GM19452 (cell line): ENCODE results near the gene MOGAT1.
A peak's percentile ranks its signal among the peaks of the same experiment; 100 is the strongest.
"Not testable (repeated sequence)": the region's sequence is repeated elsewhere in the genome, so short reads cannot be mapped to it uniquely, and the experiment has no call there.

Source experiments
- ATAC-seq: cut with Tn5 transposase; IDR thresholded peaks from one replicate; pipeline ENCODE4 v1.9.1; 2021; ENCODE audit not compliant: unreplicated experiment

The MOGAT1 gene

DNA sequence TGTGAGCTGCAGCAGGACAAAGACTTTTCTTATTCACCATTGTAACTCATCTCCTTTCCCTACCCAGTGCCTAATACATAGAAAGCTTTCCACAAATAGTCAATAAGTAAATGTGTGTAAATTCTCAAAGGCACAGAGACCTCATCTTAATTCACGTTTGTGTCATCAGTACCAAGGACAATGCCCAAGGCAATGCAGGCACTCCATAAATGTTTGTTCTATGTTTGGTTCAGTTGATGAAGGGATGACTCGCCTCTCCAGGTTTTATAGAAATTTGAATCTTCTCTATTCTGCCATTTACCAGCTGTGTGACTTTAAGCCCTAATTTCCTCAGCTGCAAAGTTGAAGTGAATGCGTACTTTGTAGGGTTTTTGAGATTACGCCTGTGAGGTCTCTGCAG lies 2.1 kb upstream of the MOGAT1 start:
- no peak for ATAC-seq

DNA sequence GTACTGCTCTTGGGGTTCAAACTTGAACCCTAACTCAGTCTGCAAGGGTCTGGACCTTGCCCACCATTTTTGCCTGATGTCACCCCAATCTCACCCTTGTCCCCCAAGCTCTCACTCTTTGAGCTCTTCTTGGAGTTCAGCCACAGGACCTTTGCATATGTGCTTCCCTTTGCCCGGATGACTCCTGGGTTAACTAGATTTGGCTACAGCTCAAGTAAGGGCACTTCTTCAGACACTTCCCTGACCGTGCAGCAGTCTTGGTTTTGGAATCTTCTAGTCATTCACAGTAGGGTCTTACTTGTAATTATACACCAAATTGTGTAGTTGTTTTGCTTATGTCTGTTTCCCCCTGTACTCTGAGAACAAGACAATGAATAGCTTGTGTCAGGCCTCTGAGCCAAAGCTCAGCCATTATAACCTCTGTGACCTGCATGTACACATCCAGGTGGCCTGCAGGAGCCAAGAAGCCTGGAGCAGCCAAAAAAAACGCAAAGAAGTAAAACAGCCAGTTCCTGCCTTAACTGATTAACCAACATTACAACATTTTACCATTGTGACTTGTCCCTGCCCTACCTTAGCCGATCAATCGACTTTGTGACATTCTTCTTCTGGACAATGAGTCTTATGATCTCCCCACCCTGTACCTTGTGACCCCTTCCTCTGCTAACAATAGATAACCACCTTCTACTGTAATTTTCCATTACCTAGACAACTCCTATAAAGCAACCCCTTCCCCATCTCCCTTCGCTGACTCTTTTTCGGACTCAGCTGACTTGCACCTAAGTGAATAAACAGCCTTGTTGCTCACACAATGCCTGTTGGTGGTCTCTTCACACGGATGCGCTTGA lies 1.0 kb upstream of the MOGAT1 start:
- ATAC-seq, result no peak

DNA sequence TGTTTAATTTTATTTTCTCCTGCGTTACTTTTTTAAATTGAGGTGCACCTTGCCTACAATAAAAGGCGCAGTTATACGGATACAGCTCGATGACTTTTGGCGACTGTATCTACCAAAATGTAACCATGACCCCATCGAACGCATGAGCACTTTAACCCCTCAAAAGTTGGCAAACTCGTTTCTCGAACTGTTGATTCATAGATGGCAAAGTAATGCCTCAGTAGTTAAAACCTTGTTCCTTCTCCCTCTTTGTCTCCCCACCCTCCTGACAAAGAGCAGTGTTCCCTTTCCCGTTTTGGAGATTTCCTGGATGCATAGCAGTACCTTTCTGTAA lies 577 bp downstream of the MOGAT1 start:
- no peak for ATAC-seq

DNA sequence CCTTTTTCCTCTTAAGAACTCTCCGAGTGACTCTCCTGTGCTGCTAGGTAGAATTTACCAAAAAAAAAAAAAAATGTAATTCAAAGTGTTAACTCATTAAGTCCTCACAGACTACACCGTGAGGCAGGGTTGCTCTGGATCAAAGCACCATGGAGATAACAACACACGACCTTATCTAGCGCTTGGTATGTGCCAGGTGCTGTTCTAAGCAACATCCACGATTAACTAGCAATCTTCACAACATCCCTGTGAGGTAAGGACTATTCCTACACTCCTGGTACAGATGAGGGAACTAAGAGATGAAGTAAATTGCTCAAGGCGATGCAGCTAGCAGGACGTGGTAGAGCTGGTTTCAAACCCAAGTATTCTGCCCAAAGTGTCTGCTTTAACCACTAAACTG lies 1.8 kb downstream of the MOGAT1 start:
- no peak for ATAC-seq

DNA sequence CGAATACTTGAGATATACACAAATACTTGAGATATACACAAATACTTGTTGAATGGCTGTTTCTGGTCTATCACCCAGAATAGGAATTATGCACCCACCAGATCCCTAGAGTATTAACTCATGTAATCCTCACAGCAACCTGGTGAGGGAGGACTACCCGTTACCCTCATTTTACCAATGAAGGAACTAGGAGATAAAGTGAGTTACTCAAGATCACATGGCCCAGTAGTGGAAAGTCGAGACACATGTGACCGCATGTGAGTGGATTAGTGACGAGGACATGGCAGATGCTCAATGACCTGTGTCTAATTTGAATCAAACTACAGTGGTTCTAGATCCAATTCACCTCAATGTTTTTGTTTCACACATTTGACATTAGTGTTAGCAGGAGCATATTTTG lies 2.4 kb downstream of the MOGAT1 start:
- ATAC-seq, result no peak

DNA sequence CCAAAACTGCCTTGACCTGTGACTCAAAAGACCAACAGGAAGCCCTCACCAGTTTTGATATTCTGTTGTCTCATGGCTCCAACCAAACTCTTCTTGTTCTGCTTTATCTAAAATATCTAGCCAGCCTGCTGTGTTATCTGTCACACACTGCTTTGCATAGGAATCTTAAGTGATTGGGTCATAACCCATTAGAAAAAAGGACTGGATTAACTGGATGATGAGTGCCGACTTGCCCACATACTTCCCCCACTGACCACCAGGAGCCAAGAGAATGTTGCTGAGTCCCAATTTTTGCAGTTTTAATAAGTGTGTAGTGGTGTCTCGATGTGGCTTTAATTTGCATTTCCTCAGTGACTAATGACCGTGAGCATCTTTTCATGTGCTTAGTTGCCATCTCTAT lies 6.5 kb downstream of the MOGAT1 start:
- ATAC-seq, result no peak

DNA sequence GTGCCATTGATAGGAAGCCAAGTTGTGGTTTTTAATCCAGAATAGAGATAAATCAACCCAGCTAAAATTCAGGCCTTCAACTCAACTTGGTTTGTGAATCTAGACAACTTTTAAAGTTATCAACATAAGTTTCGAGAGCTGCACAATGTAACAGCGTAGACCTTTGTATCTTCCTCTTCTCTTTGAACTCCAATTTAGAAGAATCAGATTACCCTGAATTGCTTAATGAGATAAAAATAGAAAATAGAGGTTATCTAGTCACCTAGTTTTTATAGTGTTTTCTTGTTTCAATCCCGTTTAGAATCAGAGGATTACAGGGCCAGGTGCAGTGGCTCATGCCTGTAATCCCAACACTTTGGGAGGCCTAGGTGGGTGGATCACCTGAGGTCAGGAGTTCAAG lies 12.3 kb downstream of the MOGAT1 start:
- no peak for ATAC-seq

DNA sequence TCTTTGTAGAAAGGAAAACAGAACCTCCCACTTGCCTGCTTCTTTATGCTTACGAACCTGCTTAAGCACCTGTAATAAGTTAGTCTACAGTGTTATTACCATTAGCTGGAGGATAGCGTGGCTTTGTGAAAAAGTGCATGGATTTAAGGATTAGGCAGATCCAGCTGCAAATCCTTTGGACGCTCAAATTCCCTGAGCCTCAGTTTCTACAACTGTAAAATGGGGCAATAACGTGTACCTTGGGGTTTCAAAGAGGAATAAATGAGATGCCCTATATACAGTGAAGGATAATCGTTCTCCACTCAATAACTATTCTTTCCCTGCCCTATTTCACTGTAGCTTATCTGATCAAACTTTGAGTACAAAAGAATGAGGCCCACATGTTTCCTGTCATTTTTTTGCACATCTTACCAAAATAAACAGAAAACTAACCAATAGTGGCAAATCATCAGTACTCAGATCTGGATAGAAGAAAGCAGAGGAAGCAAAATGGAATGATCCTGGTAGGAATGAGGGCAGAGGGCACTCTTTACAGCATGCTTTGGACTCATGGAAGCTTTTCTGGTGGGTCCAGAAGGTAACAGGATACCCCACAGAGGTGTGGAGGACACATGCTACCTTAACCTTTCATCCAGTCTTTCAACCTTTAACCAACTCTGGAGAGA lies 14.8 kb downstream of the MOGAT1 start:
- ATAC-seq, result no peak

DNA sequence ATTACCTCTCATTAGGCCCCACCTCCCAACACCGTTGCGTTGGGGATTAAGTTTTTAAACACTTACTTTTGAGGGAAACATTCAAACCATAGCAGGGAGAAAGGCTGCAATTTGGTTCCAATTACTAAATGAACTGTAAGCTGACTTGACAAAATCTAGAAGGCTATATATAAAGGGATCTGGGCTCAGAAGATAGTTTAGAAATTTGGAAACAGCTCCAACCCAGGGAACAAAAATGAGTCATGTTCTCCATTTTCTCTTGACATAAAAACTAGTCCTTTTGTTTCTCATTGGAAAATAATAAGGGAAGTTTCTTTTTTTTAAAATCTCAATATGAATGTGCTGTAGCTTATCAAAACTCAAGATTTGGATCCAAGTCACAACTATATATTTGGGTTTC lies 17.5 kb downstream of the MOGAT1 start:
- no peak for ATAC-seq

DNA sequence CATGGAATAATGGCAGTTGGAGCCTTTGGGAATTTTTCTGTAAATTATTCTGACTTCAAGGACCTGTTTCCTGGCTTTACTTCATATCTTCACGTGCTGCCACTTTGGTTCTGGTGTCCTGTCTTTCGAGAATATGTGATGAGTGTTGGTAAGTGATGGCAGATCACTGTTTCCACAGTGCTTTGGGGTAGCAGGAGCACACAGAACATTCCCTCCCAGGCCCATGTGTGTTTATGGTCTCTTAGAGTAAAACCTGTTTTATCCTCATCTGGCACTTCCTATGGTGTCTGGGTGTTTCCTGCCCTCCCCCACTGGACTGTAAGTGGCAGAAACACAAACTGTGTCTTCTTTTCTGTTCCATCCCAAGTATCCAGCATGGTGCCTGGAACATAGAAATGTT lies 17.9 kb downstream of the MOGAT1 start:
- no peak for ATAC-seq

DNA sequence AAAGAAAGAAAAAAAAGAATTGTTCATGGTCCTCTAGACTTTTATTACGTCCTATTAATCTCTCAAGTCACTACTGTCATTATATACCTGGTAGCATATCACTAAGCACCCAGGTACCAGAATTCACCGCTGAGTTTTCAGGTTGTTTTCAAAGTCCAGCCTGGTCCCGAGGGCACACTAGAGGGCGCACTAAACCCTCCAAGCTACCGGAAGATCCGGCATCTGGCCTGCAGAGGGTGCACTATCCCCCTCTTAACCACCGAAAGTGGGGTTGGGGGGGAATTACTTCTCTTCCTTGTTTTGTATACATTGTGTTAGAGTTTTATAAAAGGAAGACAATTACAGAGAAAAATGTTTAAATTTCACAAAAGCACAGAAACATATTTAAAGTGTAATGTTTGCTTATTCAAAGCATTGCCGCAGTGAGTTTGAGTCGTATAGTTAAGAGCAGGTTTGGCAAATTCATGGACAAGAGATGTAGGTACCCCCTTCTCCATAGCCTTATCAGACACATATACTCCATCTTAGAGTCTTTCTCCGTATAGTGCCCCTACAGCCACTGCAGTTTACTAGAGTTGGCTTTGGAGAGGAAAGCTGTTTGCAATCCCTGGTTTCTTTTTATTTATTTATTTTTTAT lies 19.2 kb downstream of the MOGAT1 start:
- peak; percentile 96 for ATAC-seq

DNA sequence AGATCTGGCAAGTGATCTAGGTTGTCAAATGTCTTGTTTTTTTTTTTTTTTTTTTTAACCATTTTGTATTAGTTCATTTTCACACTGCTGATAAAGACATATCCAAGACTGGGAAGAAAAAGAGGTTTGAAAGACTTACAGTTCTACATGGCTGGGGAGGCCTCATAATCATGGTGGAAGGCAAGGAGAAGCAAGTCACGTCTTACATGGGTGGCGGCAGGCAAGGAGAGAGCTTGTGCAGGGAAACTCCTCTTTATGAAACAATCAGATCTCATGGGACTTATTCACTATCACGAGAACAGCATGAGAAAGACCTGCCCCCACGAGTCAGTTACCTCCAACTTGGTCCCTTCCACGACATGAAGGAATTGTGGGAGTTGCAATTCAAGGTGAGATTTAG lies 22.0 kb downstream of the MOGAT1 start:
- not testable (repeated sequence) for ATAC-seq

DNA sequence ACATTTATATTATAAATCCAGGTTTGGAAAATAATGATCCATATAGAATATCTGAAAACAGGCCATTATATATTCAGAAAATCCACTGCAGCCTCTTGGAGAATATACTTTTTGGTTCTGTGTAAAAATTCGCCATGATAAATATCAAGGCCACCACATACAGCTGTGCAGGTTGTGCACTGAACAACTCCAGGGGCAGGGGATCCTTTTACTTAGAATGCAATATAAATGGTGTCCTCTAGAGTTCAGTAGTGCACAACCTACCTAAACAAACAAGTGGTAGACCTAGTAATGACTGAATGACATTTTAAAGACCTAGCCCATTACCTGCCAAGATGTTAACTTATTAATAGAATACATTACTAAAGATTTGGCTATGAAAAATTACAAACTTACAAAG lies 22.4 kb downstream of the MOGAT1 start:
- no peak for ATAC-seq

DNA sequence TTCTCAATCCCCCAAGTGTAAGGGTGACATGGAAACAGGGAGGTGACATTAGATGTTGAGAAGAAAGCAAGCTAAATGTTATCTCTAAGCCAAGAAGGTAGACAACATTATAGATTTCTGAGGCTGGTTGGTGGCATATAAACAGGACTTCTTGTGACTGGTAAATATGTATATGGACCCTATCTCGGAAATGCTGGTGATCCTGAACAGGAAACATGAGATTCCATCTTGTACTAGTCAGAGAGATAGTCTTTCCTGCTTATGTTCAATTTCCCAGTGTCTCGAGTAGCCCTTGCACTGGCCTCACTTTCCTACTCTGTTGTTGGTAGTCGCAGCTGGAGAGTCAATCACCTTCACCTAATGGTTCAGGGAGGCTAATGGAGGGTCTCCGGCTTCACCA lies 26.8 kb downstream of the MOGAT1 start:
- no peak for ATAC-seq

DNA sequence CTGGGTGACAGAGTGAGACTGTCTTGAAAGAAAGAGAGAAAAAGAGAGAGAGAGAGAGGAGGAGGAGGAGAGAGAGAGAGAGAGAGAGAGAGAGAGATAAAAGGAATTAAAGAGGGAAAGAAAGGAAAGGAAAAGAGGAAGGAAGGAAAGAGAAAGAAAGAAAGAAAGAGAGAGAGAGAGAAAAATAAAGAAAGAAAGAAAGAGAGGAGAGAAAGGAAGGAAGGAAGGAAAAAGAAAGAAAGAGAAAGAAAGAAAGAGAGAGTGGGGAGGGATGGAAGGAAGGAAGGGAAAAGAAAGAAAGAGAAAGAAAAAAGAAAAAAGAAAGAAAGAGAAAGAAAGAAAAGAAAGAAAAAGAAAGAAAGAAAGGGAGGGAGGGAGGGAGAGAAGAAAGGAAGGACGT lies 29.8 kb downstream of the MOGAT1 start:
- ATAC-seq, result no peak

DNA sequence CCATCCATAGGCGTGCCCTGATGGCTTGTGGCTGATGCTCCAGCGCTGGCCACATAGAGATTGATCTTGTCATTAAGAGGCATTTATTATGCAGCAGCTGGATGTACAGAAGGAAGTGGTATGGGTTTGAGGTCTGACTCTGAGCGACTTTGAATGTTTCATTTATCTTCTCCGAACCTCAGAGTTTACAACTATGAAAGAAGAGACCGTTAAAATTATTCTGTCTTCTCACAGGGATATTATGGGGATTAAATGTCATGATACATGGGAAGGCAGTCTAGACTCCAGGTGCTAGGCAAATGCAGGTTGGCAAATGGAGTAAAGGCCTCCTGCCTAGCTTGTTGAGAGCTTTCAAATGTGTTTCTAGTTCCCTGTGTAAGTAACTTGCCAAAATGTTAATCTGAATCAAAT lies 30.3 kb downstream of the MOGAT1 start:
- ATAC-seq, result no peak

DNA sequence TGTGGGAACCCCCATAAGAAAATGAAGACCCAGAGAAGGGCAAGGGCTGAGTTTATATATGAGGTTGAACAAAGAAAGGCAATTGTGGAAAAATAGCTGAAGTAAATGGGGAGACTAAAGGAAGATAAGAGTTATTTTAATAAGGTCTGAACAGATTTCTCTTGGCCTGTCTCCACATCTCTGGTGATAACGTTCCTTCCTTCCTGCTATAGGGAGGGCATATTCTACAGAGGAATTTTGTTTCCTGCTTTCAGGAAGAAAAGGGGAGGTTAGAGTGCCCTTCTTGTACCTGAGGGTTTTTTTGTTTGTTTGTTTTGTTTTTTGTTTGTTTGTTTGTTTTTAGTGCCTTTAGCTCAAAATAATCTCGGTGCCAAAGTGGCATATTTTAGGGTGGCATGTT lies 31.6 kb downstream of the MOGAT1 start:
- ATAC-seq, result no peak

DNA sequence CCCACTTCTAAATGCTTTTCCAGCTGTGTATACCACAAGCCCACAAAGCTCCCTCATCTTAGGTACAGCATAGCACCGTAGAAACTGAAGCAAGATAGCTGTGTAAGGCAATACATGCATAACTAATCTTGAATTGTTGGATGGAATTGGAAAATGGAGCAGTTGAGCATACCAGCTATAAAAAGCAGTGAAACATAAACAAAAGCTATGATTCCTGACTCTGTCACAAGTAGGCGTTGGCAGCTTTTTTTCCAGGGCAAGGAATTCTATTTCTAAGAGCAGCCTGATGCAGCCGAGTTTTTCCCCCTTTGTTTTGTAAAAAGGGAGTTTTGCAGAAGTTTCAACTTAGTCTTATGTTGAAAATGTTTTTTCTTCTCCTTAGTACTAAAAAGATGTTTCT lies 32.4 kb downstream of the MOGAT1 start:
- ATAC-seq, result no peak

DNA sequence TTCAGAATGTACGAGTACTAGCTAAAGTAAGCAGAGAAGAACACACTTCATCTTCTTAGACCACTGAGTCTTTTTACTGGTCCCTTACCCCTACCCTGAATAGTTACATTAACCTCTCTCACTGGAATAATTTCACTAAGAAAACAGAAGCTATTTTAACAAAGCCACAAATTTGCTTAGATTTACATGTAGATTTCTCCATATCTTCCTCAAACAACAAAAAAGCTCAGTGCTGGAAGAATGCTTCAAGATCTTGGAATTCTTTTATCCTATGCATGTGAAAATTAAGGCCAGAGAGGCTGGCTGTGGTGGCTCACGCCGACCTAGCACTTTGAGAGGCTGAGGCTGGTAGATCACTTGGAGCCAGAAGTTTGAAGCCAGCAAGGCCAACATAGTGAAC lies 35.2 kb downstream of the MOGAT1 start:
- ATAC-seq, result no peak

DNA sequence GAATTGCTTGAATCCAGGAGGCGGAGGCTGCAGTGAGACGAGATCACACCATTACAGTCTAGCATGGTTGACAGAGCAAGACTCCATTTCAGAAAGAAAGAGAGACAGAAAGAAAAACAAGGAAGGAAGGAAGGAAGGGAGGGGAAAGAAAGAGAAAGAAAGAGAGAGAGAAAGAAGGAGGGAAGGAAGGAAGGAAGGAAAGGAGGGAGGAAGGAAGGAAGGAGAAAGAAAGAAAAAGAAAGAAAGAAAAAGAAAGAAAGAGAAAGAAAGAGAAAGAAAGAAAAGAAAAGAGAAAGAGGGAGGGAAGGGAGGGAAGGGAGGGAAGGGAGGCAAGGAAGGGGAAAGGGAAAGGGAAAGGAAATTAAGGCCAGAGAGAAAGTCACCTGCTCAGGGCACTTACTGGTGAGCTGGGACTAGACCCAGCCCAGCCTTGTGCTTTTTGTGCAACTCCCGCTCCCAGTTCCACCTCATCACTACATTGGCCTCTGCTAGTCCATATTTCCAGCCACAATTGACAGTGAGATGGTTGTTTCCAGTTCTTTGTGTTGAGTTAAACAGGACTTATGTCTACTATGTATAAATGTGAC lies 35.7 kb downstream of the MOGAT1 start:
- peak; percentile 1 for ATAC-seq

DNA sequence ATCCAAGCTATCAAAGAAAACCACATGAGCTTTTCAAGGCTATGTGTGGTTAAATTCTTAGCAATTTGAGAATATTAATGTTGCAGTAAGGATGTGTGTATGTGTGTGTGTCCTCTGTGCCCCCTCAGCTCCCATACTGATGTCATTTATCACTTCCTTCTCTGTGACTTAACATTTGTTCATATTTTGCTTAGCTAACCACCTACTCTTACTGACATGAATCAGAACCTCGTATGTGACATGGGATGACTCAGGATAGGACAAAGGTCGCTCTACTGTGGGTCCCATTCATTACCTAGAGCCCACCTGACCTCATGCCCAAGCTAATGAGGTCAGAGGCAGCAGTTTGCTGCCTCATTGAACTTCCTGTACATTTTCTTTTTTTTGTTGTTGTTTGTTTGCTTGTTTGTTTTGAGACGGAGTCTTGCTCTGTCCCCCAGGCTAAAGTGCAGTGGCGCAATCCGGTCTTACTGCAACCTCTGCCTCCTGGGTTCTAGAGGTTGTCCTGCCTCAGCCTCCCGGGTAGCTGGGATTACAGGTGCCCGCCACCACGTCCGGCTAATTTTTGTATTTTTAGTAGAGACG lies 36.3 kb downstream of the MOGAT1 start:
- peak; percentile 38 for ATAC-seq

DNA sequence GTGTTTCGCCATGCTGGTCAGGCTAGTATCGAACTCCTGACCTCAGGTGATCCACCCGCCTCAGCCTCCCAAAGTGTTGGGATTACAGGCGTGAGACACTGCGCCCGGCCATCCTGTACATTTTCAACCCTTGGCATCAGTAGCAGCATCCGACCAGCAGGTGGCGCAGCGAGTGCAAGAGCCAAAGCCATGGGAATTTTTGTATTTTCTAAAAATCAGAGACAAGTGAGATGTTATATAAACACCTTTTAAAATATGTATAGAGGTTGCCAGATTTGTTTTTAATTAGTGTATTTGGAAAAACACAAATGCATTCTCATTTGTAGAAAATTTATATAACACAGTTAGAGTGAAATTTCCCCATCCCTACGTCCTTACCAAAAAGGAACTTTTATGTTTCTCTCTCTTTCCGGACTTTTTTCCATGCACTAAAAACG lies 36.8 kb downstream of the MOGAT1 start:
- ATAC-seq, result no peak
